Prostate gland (tissue), 2 donors: Measurements from ENCODE around the gene KIF9.

Experiments
- POLR2A ChIP-seq: fragments of 450-650 bp; IDR thresholded peaks from one replicate; pipeline ENCODE4 v1.6.1; 2016; ENCODE audit warnings: antibody characterized with exemption, mild to moderate bottlenecking
- TF ChIP-seq, protein P1 (sequence below), 4 experiments: fragments of 200-600 bp in 2 of 4; fragments of 450-650 bp in 2 of 4; sonication (generic) in 2 of 4; IDR thresholded peaks; 1 replicate in 3 of 4; 2 replicates in 1 of 4; pipeline ENCODE4 v1.5.1; 2016 to 2019; ENCODE audit warnings: antibody characterized with exemption in 4 of 4, mild to moderate bottlenecking in 2 of 4, moderate library complexity in 2 of 4

GRCh38 chr3:47276558-47276957, 6.0 kb downstream of the KIF9 start:
- TF ChIP-seq, protein P1, sequence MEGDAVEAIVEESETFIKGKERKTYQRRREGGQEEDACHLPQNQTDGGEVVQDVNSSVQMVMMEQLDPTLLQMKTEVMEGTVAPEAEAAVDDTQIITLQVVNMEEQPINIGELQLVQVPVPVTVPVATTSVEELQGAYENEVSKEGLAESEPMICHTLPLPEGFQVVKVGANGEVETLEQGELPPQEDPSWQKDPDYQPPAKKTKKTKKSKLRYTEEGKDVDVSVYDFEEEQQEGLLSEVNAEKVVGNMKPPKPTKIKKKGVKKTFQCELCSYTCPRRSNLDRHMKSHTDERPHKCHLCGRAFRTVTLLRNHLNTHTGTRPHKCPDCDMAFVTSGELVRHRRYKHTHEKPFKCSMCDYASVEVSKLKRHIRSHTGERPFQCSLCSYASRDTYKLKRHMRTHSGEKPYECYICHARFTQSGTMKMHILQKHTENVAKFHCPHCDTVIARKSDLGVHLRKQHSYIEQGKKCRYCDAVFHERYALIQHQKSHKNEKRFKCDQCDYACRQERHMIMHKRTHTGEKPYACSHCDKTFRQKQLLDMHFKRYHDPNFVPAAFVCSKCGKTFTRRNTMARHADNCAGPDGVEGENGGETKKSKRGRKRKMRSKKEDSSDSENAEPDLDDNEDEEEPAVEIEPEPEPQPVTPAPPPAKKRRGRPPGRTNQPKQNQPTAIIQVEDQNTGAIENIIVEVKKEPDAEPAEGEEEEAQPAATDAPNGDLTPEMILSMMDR (IDR thresholded peaks at IDR 0.05): no peak
- TF ChIP-seq POLR2A: no peak
